Neural cell (in vitro differentiated cells): ENCODE results near the gene PPP3CA. TPM values are rescaled to one million over a fixed set of nuclear protein-coding genes. Genes with fewer than 3 reads are reported as not detected.

Experiments
- H2AFZ ChIP-seq: fragments of 200-600, 300-800 bp; sonication (generic), shearing (Covaris generic); 2 replicates; pipeline ENCODE4 v1.6.0; 2014; ENCODE audit warnings: low read depth, mild to moderate bottlenecking, antibody characterized with exemption, low read length, moderate library complexity
- H3F3A ChIP-seq: fragments of 200-600 bp; shearing (Covaris generic); 2 replicates; pipeline ENCODE4 v1.6.1; 2016; ENCODE audit warnings: mild to moderate bottlenecking, moderate library complexity, mixed read lengths, antibody characterized with exemption, low read length; ENCODE audit not compliant: insufficient read depth, poor library complexity, severe bottlenecking
- H3K27ac ChIP-seq: fragments of 200-600, 300-800 bp; sonication (generic), shearing (Covaris generic); 2 replicates; pipeline ENCODE4 v1.5.1; 2014; ENCODE audit warnings: mild to moderate bottlenecking, low read length, moderate library complexity
- H3K27me3 ChIP-seq: fragments of 300-800, 200-600 bp; sonication (generic), shearing (Covaris generic); 2 replicates; pipeline ENCODE4 v1.6.0; 2014; ENCODE audit warnings: mild to moderate bottlenecking, low read depth, low read length, moderate library complexity; ENCODE audit not compliant: insufficient read depth
- H3K36me3 ChIP-seq: fragments of 300-800, 200-600 bp; sonication (generic), shearing (Covaris generic); 2 replicates; pipeline ENCODE4 v1.5.1; 2014; ENCODE audit warnings: mild to moderate bottlenecking, antibody characterized with exemption, low read length, moderate library complexity; ENCODE audit not compliant: insufficient read depth
- H3K4me2 ChIP-seq: fragments of 300-800, 200-600 bp; sonication (generic), shearing (Covaris generic); 2 replicates; pipeline ENCODE4 v1.6.0; 2014; ENCODE audit warnings: mild to moderate bottlenecking, low read length
- H3K4me3 ChIP-seq: fragments of 300-800, 200-600 bp; sonication (generic), shearing (Covaris generic); 2 replicates; pipeline ENCODE4 v1.5.1; 2014; ENCODE audit warnings: mild to moderate bottlenecking, low read length, moderate library complexity
- H3K79me2 ChIP-seq: fragments of 200-600 bp; shearing (Covaris generic); replicated peaks from 2 replicates; pipeline ENCODE4 v1.6.0; 2014; ENCODE audit warnings: mild to moderate bottlenecking, low read length, moderate library complexity; ENCODE audit not compliant: insufficient read depth
- H3K9ac ChIP-seq: fragments of 300-800, 200-600 bp; sonication (generic), shearing (Covaris generic); 2 replicates; pipeline ENCODE4 v1.6.1; 2016; ENCODE audit warnings: mild to moderate bottlenecking, low read length, mixed read lengths
- H3K9me2 ChIP-seq: fragments of 200-600 bp; shearing (Covaris generic); 2 replicates; pipeline ENCODE4 v1.6.1; 2016; ENCODE audit warnings: mild to moderate bottlenecking, low read length, mixed read lengths; ENCODE audit not compliant: insufficient read depth
- H3K9me3 ChIP-seq: fragments of 200-600, 300-800 bp; sonication (generic), shearing (Covaris generic); 2 replicates; pipeline ENCODE4 v1.6.1; 2016; ENCODE audit warnings: mild to moderate bottlenecking, mixed run types, low read length, moderate library complexity, mixed read lengths
- H4K20me1 ChIP-seq: fragments of 200-600 bp; shearing (Covaris generic); 2 replicates; pipeline ENCODE4 v1.6.1; 2016; ENCODE audit warnings: mild to moderate bottlenecking, mixed run types; ENCODE audit not compliant: insufficient read depth
- EP300 ChIP-seq: fragments of 450-650 bp; conservative IDR thresholded peaks from 2 replicates; pipeline ENCODE4 v1.6.1; 2014; ENCODE audit warnings: antibody characterized with exemption, mild to moderate bottlenecking, moderate library complexity; ENCODE audit not compliant: poor library complexity, severe bottlenecking
- EZH2 ChIP-seq: fragments of 200-600, 300-800 bp; shearing (Covaris generic), sonication (generic); IDR thresholded peaks from 2 replicates; pipeline ENCODE4 v1.6.1; 2014; ENCODE audit warnings: antibody characterized with exemption, low read length, borderline replicate concordance, mild to moderate bottlenecking; ENCODE audit not compliant: insufficient read depth, poor library complexity, severe bottlenecking
- MXI1 ChIP-seq: fragments of 450-650 bp; conservative IDR thresholded peaks from 2 replicates; pipeline ENCODE4 v1.6.1; 2014; ENCODE audit warnings: antibody characterized with exemption, mild to moderate bottlenecking; ENCODE audit not compliant: poor library complexity, severe bottlenecking
- POLR2AphosphoS5 ChIP-seq: IDR thresholded peaks from 2 replicates; pipeline ENCODE4 v1.6.1; 2012
- RAD21 ChIP-seq: fragments of 450-650 bp; conservative IDR thresholded peaks from 2 replicates; pipeline ENCODE4 v1.6.1; 2014; ENCODE audit warnings: antibody characterized with exemption, mild to moderate bottlenecking, moderate library complexity
- SMC3 ChIP-seq: fragments of 450-650 bp; conservative IDR thresholded peaks from 2 replicates; pipeline ENCODE4 v1.6.1; 2014; ENCODE audit warnings: antibody characterized with exemption, mild to moderate bottlenecking, moderate library complexity; ENCODE audit not compliant: poor library complexity
- TAF1 ChIP-seq: IDR thresholded peaks from 2 replicates; pipeline ENCODE4 v1.6.1; 2012; ENCODE audit warnings: low read depth
- polyA plus RNA-seq: library from polyadenylated mRNA; depleted of rRNA; stranded (reverse); fragments of >200 nt; gene quantifications from 2 replicates; pipeline ENCODE4 v1.2.3, GENCODE V29; 2014
- TF ChIP-seq, protein P1 (sequence below): IDR thresholded peaks from 2 replicates; pipeline ENCODE4 v1.6.1; 2012; ENCODE audit warnings: borderline replicate concordance
- TF ChIP-seq, protein P2 (sequence below): fragments of 450-650 bp; IDR thresholded peaks from 2 replicates; pipeline ENCODE4 v1.5.1; 2014; ENCODE audit warnings: antibody characterized with exemption, mild to moderate bottlenecking, moderate library complexity; ENCODE audit not compliant: poor library complexity, severe bottlenecking

The PPP3CA gene
- polyA plus RNA-seq, 1 donor from 2014 or later, result 78.2 TPM

DNA sequence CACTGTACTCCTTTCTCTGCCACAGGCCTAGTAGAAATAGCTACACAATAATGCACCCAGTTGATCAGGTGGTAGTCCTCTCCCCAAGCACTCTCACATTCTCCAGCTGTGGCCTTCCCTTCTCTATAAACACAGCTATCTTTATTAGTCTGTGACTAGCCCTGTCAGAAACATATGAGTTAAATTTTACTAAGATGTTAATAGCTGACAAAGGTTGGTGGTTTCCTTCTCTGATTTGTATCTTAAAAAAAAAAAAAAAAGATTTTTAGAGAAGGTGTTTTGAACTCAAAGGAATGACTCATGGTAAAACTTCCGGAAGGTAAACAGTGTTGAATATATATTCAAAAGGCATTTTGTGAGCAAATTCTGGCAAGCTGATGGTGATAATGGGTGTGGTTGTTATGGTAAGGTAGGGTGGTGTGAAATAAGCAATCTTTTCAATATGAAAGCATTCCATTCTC lies 327.4 kb downstream of the PPP3CA start:
- H4K20me1 ChIP-seq, result no peaks in the 10 kb centered on the region
- H3K9me3 ChIP-seq, result no peaks in the 10 kb centered on the region
- H3K9me2 ChIP-seq, result no peaks in the 10 kb centered on the region
- H2AFZ ChIP-seq, result no peak overlapping the region
- no peak overlapping the region for H3K9ac ChIP-seq
- H3K79me2 ChIP-seq, result no peaks in the 10 kb centered on the region
- peaks cover 4% of the 10 kb centered on the region for H3K36me3 ChIP-seq
- H3K27ac ChIP-seq, result no peak overlapping the region
- no peak for TF ChIP-seq EZH2
- no peak for TF ChIP-seq POLR2AphosphoS5
- TF ChIP-seq TAF1, result no peak
- TF ChIP-seq, protein P1, sequence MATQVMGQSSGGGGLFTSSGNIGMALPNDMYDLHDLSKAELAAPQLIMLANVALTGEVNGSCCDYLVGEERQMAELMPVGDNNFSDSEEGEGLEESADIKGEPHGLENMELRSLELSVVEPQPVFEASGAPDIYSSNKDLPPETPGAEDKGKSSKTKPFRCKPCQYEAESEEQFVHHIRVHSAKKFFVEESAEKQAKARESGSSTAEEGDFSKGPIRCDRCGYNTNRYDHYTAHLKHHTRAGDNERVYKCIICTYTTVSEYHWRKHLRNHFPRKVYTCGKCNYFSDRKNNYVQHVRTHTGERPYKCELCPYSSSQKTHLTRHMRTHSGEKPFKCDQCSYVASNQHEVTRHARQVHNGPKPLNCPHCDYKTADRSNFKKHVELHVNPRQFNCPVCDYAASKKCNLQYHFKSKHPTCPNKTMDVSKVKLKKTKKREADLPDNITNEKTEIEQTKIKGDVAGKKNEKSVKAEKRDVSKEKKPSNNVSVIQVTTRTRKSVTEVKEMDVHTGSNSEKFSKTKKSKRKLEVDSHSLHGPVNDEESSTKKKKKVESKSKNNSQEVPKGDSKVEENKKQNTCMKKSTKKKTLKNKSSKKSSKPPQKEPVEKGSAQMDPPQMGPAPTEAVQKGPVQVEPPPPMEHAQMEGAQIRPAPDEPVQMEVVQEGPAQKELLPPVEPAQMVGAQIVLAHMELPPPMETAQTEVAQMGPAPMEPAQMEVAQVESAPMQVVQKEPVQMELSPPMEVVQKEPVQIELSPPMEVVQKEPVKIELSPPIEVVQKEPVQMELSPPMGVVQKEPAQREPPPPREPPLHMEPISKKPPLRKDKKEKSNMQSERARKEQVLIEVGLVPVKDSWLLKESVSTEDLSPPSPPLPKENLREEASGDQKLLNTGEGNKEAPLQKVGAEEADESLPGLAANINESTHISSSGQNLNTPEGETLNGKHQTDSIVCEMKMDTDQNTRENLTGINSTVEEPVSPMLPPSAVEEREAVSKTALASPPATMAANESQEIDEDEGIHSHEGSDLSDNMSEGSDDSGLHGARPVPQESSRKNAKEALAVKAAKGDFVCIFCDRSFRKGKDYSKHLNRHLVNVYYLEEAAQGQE, result no peak
- TF ChIP-seq EP300, result no peak
- TF ChIP-seq RAD21, result no peak
- H3K4me3 ChIP-seq, result no peak overlapping the region
- H3K4me2 ChIP-seq, result no peak overlapping the region
- H3K27me3 ChIP-seq, result no peaks in the 10 kb centered on the region
- H3F3A ChIP-seq, result no peaks in the 10 kb centered on the region

DNA sequence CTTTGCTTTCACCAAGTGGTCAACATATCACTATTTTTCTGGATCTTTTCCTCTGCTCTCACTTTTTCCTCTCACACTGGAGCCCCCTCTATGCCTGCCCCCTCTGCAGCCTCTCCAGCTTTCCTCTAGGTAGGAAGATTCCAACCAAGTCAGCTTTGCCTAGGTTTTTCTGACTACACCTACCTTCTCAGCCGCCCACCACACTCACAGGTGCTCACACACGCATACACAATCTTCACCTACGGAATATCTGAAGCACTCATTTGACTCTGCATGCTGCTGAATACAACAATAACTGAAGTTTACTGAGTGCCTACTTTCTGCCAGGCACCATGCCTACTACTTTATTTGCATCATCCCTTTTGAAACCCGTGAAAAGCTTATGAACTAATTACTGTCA lies 328.0 kb downstream of the PPP3CA start:
- Histone ChIP-seq H3K36me3 (peaks cover 4% of the 10 kb centered on the region), H3K79me2 (no peaks in the 10 kb centered on the region), H3K9me3 (no peaks in the 10 kb centered on the region), H3K9ac (no peak overlapping the region), H3F3A (no peaks in the 10 kb centered on the region), H3K4me3 (no peak overlapping the region), H3K27ac (no peak overlapping the region), H4K20me1 (no peaks in the 10 kb centered on the region), H3K4me2 (no peak overlapping the region), H3K9me2 (no peaks in the 10 kb centered on the region), H2AFZ (no peak overlapping the region), H3K27me3 (no peaks in the 10 kb centered on the region)
- TF ChIP-seq, protein P1, result no peak

DNA sequence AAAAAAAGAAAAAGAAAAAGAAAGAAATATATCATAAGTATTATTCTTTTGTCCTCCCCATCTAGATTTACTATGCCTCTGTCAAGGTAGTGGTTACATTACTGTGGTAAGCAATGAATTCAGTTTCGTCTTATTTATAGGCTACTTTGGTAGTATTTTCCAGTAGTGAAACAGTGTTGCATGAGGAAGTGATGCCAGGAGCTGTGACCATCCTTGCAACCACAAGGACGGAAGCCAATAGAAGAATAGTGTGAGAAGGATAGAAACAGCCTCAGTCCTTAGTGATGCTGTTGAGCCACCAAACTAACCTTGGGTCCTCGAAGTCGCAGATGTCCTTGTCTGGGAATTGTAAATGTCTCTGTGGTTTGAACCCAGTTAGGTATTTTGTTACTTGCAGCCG lies 328.5 kb downstream of the PPP3CA start:
- Histone ChIP-seq H3K4me2 (no peak overlapping the region), H3K27me3 (no peaks in the 10 kb centered on the region), H3K9ac (no peak overlapping the region), H3K36me3 (peaks cover 4% of the 10 kb centered on the region), H3K9me3 (no peaks in the 10 kb centered on the region), H3F3A (no peaks in the 10 kb centered on the region), H3K27ac (no peak overlapping the region), H4K20me1 (no peaks in the 10 kb centered on the region), H3K4me3 (no peak overlapping the region), H3K79me2 (no peaks in the 10 kb centered on the region), H2AFZ (no peak overlapping the region), H3K9me2 (no peaks in the 10 kb centered on the region)
- TF ChIP-seq SMC3, result no peak
- TF ChIP-seq, protein P1, result no peak
- TF ChIP-seq EP300, result no peak
- TF ChIP-seq, protein P2, sequence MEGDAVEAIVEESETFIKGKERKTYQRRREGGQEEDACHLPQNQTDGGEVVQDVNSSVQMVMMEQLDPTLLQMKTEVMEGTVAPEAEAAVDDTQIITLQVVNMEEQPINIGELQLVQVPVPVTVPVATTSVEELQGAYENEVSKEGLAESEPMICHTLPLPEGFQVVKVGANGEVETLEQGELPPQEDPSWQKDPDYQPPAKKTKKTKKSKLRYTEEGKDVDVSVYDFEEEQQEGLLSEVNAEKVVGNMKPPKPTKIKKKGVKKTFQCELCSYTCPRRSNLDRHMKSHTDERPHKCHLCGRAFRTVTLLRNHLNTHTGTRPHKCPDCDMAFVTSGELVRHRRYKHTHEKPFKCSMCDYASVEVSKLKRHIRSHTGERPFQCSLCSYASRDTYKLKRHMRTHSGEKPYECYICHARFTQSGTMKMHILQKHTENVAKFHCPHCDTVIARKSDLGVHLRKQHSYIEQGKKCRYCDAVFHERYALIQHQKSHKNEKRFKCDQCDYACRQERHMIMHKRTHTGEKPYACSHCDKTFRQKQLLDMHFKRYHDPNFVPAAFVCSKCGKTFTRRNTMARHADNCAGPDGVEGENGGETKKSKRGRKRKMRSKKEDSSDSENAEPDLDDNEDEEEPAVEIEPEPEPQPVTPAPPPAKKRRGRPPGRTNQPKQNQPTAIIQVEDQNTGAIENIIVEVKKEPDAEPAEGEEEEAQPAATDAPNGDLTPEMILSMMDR, result no peak
- no peak for TF ChIP-seq POLR2AphosphoS5
- no peak for TF ChIP-seq RAD21
- TF ChIP-seq EZH2, result no peak
- no peak for TF ChIP-seq MXI1
- no peak for TF ChIP-seq TAF1
